Heart left ventricle (tissue), 16 donors: ENCODE data around the gene CLEC18A. TPM values are rescaled to one million over a fixed set of nuclear protein-coding genes. Genes with fewer than 3 reads are reported as not detected.

Experiments
- ATAC-seq, 4 donors: fragments of 200-7000 bp; cut with Tn5 transposase; one replicate each; pipeline ENCODE4 v1.9.1; 2020 to 2022; ENCODE audit warnings: moderate library complexity in 4 of 4, mild to moderate bottlenecking in 3 of 4, moderate number of reproducible peaks in 1 of 4
- DNase-seq, 5 donors: peaks; one replicate each; pipeline ENCODE4 v3.0.0-alpha.2; 2020
- H3K27ac ChIP-seq, 12 donors: fragments of 200-600 bp; sonication (generic) in 4 of 12; one replicate each; pipeline versions ENCODE4 v1.5.0 to v1.8.0; 2016 to 2022; ENCODE audit warnings: mild to moderate bottlenecking in 2 of 12
- H3K27me3 ChIP-seq, 9 donors: fragments of 200-600 bp; sonication (generic) in 2 of 9; one replicate each; pipeline versions ENCODE4 v1.5.1 to v1.8.0; 2016 to 2022; ENCODE audit warnings: mild to moderate bottlenecking in 3 of 9
- H3K36me3 ChIP-seq, 9 donors: fragments of 200-600 bp; sonication (generic) in 2 of 9; one replicate each; pipeline versions ENCODE4 v1.5.0 to v1.8.0; 2018 to 2022; ENCODE audit warnings: mild to moderate bottlenecking in 2 of 9
- H3K4me1 ChIP-seq, 12 donors: fragments of 200-600 bp; sonication (generic) in 4 of 12; one replicate each; pipeline versions ENCODE4 v1.5.0 to v1.8.0; 2016 to 2022; ENCODE audit warnings: mild to moderate bottlenecking in 3 of 12
- H3K4me3 ChIP-seq, 12 donors: fragments of 200-600 bp; sonication (generic) in 4 of 12; one replicate each; pipeline versions ENCODE4 v1.5.0 to v1.8.0; 2017 to 2022; ENCODE audit warnings: mild to moderate bottlenecking in 9 of 12, moderate library complexity in 4 of 12
- H3K9me3 ChIP-seq, 12 donors: fragments of 200-600 bp; sonication (generic) in 4 of 12; one replicate each; pipeline versions ENCODE4 v1.5.0 to v1.8.0; 2016 to 2022; ENCODE audit warnings: mild to moderate bottlenecking in 1 of 12
- CTCF ChIP-seq, 12 donors: fragments of 200-600 bp; sonication (generic) in 4 of 12; IDR thresholded peaks; one replicate each; pipeline versions ENCODE4 v1.5.0 to v1.8.0; 2018 to 2022; ENCODE audit warnings: antibody characterized with exemption in 12 of 12, mild to moderate bottlenecking in 5 of 12
- POLR2A ChIP-seq, 2 donors: fragments of 450-650 bp; IDR thresholded peaks; one replicate each; pipeline ENCODE4 v1.6.1; 2017; ENCODE audit warnings: antibody characterized with exemption in 2 of 2, mild to moderate bottlenecking in 2 of 2, moderate library complexity in 2 of 2
- WGBS, 4 donors: extraction: QIAGEN DNeasy Blood & Tissue Kit in 2 of 4; methylation state at CpG; one replicate each; pipeline versions ENCODE4 v1.1.5 to v1.1.7; 2013 to 2018; 5-methylcytosine and 5-hydroxymethylcytosine counted together
- intact Hi-C, 10 donors: fragments of 100-400 bp; cut with DNase I; formaldehyde crosslinking; loops; one replicate each; pipeline versions ENCODE4 v1.11.1 to v1.14.2; 2022
- polyA plus RNA-seq, 2 donors: library from polyadenylated mRNA; stranded (reverse); fragments of 200-250 nt; gene quantifications; one replicate each; pipeline ENCODE4 v1.2.3, GENCODE V29; 2013
- total RNA-seq, 9 donors: library from RNA; depleted of rRNA in 2 of 9; stranded (reverse); fragments of >200 nt in 2 of 9; fragmentation: NEBNext Ultra II Directional in 3 of 9; extraction: Animal tissue kit (Norgen Biotek cat#: 25700) in 3 of 9; gene quantifications; one replicate each; pipeline versions ENCODE4 v1.1.0 to v1.2.4, GENCODE V29; 2016 to 2023
- donor health status: ischemic (EF 13 %, LVEDD 7.1; RV severe dilation, severe dysfunction).
- donor health status: healthy with polysubstance abuse.
- donor health status: DM: no; HTN: yes; CAD: no.
- donor health status: DM: no; HTN: no; CAD: no.
- donor health status: ischemic (EF 25% LVEDD 6.9; RV normal size, moderate dysfunction).
- donor health status: ischemic (EF 25% LVEDD 5.7; RV mildly dilated, moderate dysfunction).
- donor health status: healthy.
- donor health status: DM: yes; HTN: yes; CAD: no.
- donor health status: ischemic (EF 35%, LVEDD 5.7; RV mildly dilated, moderate dysfunction).
- donor health status: nonischemic (EF 11% LVEDD 7.7; RV severe dilation, severe dysfunction).
- donor health status: DM: yes; HTN: yes; CAD: no.
- donor health status: PGD.
- donor health status: ischemic (EF 29% LVEDD 5.4; RV normal size, mild dysfunction).
- donor health status: nonischemic (EF 23%, LVEDD 6.1; RV moderate dilation, normal function).

CLEC18A gene
- total and polyA plus RNA-seq, 11 donors = 0.08 to 1.1 (median 0.13) TPM; not detected in 5

- Histone ChIP-seq H3K36me3 (peaks cover 0 to 44% (median 13%) of the 10 kb centered on the region in 9 donors), H3K4me3 (no peak overlapping the region), H3K4me1 (no peaks in the 10 kb centered on the region), H3K27ac (no peak overlapping the region), H3K27me3 (no peaks in the 10 kb centered on the region), H3K9me3 (no peaks in the 10 kb centered on the region)
- TF ChIP-seq POLR2A (IDR thresholded peaks at IDR 0.05) (no peak), CTCF (IDR thresholded peaks at IDR 0.05) (no peak)
- 93 to 97% (median 96%) methylated on average over 6 of the region's 6 CpGs for WGBS, 4 donors
- ATAC-seq = no peak
- DNase-seq = no peak
- intact Hi-C loops = loop anchor here in 2 of 10 donors (2.0 to 5.0 kb wide), 2 partner anchors 35 to 36 kb away; no protein-coding TSS in a partner anchor
Measured at GRCh38 chr16:69906838-69907401, 44.2 kb upstream of the CLEC18A start.

GRCh38 chr16:69909043-69909442 is 42.1 kb upstream of the CLEC18A start:
- intact Hi-C loops = loop anchor here in 1 of 10 donors (5.0 kb wide), 1 partner anchor 37 kb away; no protein-coding TSS in a partner anchor
- TF ChIP-seq POLR2A (IDR thresholded peaks at IDR 0.05) (no peak), CTCF (IDR thresholded peaks at IDR 0.05) (no peak)
- no peak overlapping the region for H3K4me3 ChIP-seq
- H3K9me3 ChIP-seq = no peaks in the 10 kb centered on the region
- WGBS, 4 donors = 95 to 98% (median 96%) methylated on average over 8 of the region's 8 CpGs
- no peak for ATAC-seq
- H3K4me1 ChIP-seq = no peaks in the 10 kb centered on the region
- no peaks in the 10 kb centered on the region for H3K27me3 ChIP-seq
- no peak overlapping the region for H3K27ac ChIP-seq
- DNase-seq = no peak
- H3K36me3 ChIP-seq = peaks cover 0 to 42% (median 13%) of the 10 kb centered on the region in 9 donors

GRCh38 chr16:69909760-69910159 is 41.4 kb upstream of the CLEC18A start:
- DNase-seq (no peak), ATAC-seq (no peak)
- intact Hi-C loops = loop anchor here in 1 of 10 donors (5.0 kb wide), 1 partner anchor 37 kb away; no protein-coding TSS in a partner anchor
- H3K4me1 ChIP-seq = no peaks in the 10 kb centered on the region
- no peaks in the 10 kb centered on the region for H3K9me3 ChIP-seq
- H3K36me3 ChIP-seq = peaks cover 0 to 42% (median 13%) of the 10 kb centered on the region in 9 donors
- H3K4me3 ChIP-seq = no peak overlapping the region
- H3K27ac ChIP-seq = no peak overlapping the region
- no peak for TF ChIP-seq CTCF (IDR thresholded peaks at IDR 0.05)
- no peak for TF ChIP-seq POLR2A (IDR thresholded peaks at IDR 0.05)
- 91 to 95% (median 93%) methylated on average over 7 of the region's 7 CpGs for WGBS, 4 donors
- H3K27me3 ChIP-seq = no peaks in the 10 kb centered on the region

- 51 to 72% (median 56%) methylated on average over 3 of the region's 3 CpGs for WGBS, 4 donors
- ATAC-seq = no peak
- intact Hi-C loops = no loop called here
- Histone ChIP-seq H3K4me3 (no peak overlapping the region), H3K36me3 (peaks cover 0 to 42% (median 13%) of the 10 kb centered on the region in 9 donors), H3K9me3 (no peaks in the 10 kb centered on the region), H3K27ac (no peak overlapping the region), H3K27me3 (no peaks in the 10 kb centered on the region), H3K4me1 (no peaks in the 10 kb centered on the region)
- TF ChIP-seq CTCF (IDR thresholded peaks at IDR 0.05) (no peak), POLR2A (IDR thresholded peaks at IDR 0.05) (no peak)
- no peak for DNase-seq
Measured at GRCh38 chr16:69910964-69911363, 40.2 kb upstream of the CLEC18A start.
